GM12875 (cell line): ENCODE results near the gene SPON2.
"Not testable (repeated sequence)": the region's sequence is repeated elsewhere in the genome, so short reads cannot be mapped to it uniquely, and the experiment has no call there.

Source experiments
- H3K4me3 ChIP-seq: one replicate; pipeline ENCODE4 v1.5.1; 2011; ENCODE audit warnings: low read depth, low read length, control low read depth
- CTCF ChIP-seq: IDR thresholded peaks from 2 replicates; pipeline ENCODE4 v1.5.1; 2011; ENCODE audit warnings: low read depth, mild to moderate bottlenecking, control low read depth, inconsistent platforms, low read length, moderate library complexity, borderline replicate concordance; ENCODE audit not compliant: insufficient read depth

The SPON2 gene

DNA sequence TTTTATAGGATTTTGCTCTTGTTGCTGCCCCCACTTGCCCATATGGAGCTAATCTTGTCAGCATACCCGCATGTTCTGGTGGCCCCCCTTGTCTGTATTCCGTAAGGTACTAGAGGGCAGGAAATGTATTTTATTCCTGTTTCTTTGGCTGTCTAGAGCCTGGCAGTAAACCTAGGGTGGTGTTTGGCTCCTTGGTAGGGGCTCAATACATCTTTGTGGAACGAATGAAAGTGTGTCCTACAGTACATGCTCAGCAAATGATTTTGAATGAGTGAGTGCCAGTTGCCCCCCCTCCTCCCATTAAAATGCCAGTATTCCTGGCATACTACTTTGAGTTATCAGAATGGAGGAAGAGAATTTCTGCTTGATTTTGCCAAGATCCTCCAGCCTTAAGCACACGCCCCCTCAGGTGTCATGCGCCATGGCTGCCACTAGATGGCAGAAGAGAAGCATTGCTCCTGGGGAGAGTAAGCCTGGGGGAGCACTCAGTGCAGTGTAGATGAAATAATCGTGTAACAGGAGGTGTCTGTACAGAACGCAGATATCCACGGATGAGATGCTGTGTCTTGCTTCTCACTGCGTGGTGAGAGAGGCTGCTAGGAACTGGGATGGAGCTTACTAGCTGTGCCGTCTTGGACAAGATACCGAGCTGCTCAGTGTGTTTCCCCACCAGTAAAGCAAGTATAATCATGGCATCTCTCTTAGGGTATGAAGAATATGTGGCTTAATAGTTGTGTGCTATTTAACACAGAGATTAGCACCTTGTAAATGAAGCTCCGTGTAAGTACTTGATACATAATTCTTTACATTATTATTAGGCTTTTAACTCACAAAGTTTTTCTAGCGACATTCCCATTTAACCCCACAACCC, 41.8 kb downstream of the SPON2 start:
- H3K4me3 ChIP-seq: no peak overlapping the region
- peak; percentile 98 for TF ChIP-seq CTCF

- no peak for TF ChIP-seq CTCF
Observed at GRCh38 chr4:1126506-1126905, 45.9 kb downstream of the SPON2 start.

DNA sequence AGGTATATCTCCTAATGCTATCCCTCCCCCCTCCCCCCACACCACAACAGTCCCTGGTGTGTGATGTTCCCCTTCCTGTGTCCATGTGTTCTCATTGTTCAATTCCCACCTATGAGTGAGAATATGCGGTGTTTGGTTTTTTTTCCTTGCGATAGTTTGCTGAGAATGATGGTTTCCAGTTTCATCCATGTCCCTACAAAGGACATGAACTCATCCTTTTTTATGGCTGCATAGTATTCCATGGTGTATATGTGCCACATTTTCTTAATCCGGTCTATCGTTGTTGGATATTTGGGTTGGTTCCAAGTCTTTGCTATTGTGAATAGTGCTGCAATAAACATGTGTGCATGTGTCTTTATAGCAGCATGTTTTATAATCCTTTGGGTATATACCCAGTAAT, 46.9 kb downstream of the SPON2 start:
- not testable (repeated sequence) for H3K4me3 ChIP-seq

More at GRCh38 chr4:1126506-1126905, 45.9 kb downstream of the SPON2 start:
- no peak overlapping the region for H3K4me3 ChIP-seq

DNA sequence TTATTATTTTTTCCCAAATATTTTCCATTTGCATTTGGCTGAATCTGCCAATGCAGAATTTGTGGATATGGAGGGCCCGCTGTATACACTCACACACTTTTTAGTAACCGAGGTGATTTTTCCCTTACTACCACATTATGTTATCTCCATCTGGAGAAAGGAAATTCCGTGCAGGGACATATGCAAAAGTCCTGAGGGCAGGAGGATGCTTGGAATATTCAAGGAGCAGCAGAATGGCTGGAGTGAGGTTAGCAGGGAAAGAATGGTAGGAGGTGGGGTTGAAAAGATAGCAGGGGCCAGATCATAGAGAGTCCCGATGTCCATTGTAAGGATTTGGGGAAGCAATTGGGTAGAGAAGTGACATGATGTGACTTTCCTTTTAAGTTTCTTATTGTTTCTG, 47.6 kb downstream of the SPON2 start:
- no peak overlapping the region for H3K4me3 ChIP-seq
- no peak for TF ChIP-seq CTCF

DNA sequence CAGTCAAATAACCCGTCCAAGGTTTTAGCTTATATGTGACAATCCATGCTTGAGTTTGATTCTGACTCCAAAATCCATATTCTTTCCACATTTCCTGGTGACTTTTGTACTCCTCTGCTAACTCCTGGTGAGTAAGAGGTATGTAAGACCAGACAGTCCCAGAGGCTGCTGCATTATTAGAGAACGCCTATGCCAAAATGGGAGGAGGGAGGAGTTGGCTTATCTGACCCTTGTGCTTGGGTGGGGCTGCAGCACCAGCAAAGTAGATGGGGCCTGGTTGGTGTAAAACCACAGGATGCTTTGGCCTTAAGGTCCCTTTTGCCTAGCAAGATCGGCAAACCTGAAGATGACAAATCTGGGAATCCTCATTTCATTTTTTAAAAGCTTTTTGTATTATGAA, 49.9 kb downstream of the SPON2 start:
- no peak overlapping the region for H3K4me3 ChIP-seq
- no peak for TF ChIP-seq CTCF
